ENCODE measurements around the gene RAB4A.

GRCh38 chr1:229281339-229281926 lies 10.5 kb downstream of the RAB4A start:
- TF ChIP-seq POLR2A (IDR thresholded peaks at IDR 0.05), result no peak
- TF ChIP-seq, protein P1, sequence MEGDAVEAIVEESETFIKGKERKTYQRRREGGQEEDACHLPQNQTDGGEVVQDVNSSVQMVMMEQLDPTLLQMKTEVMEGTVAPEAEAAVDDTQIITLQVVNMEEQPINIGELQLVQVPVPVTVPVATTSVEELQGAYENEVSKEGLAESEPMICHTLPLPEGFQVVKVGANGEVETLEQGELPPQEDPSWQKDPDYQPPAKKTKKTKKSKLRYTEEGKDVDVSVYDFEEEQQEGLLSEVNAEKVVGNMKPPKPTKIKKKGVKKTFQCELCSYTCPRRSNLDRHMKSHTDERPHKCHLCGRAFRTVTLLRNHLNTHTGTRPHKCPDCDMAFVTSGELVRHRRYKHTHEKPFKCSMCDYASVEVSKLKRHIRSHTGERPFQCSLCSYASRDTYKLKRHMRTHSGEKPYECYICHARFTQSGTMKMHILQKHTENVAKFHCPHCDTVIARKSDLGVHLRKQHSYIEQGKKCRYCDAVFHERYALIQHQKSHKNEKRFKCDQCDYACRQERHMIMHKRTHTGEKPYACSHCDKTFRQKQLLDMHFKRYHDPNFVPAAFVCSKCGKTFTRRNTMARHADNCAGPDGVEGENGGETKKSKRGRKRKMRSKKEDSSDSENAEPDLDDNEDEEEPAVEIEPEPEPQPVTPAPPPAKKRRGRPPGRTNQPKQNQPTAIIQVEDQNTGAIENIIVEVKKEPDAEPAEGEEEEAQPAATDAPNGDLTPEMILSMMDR (IDR thresholded peaks at IDR 0.05), result no peak
- no peak for TF ChIP-seq POLR2AphosphoS5 (IDR thresholded peaks at IDR 0.05)
- TF ChIP-seq EP300 (IDR thresholded peaks at IDR 0.05), result no peak

Data from upper lobe of left lung (tissue), 4 donors.